HG03558 (cell line): ENCODE data around the gene MYO5A.
A peak's percentile ranks its signal among the peaks of the same experiment; 100 is the strongest.

Experiments
- ATAC-seq: cut with Tn5 transposase; IDR thresholded peaks from one replicate; pipeline ENCODE4 v1.9.1; 2021; ENCODE audit warnings: moderate number of reproducible peaks; ENCODE audit not compliant: unreplicated experiment; ENCODE audit errors: extremely low read depth

Gene MYO5A

GRCh38 chr15:52379395-52380106 lies 149.1 kb downstream of the MYO5A start:
- peak; percentile 45 for ATAC-seq

GRCh38 chr15:52378746-52379394 lies 149.8 kb downstream of the MYO5A start:
- peak; percentile 33 for ATAC-seq

GRCh38 chr15:52370010-52370409 lies 158.7 kb downstream of the MYO5A start:
- no peak for ATAC-seq

- ATAC-seq, result no peak
Measured at GRCh38 chr15:52369455-52369854, 159.2 kb downstream of the MYO5A start.

- no peak for ATAC-seq
Measured at GRCh38 chr15:52369030-52369429, 159.7 kb downstream of the MYO5A start.

GRCh38 chr15:52368402-52368801 lies 160.3 kb downstream of the MYO5A start:
- no peak for ATAC-seq

- ATAC-seq, result no peak
Measured at GRCh38 chr15:52362497-52362896, 166.2 kb downstream of the MYO5A start.

GRCh38 chr15:52361975-52362494 lies 166.6 kb downstream of the MYO5A start:
- ATAC-seq, result no peak

- ATAC-seq, result no peak
Measured at GRCh38 chr15:52361494-52361893, 167.2 kb downstream of the MYO5A start.

GRCh38 chr15:52360229-52361203 lies 168.2 kb downstream of the MYO5A start:
- no peak for ATAC-seq

- no peak for ATAC-seq
Measured at GRCh38 chr15:52359722-52360121, 169.0 kb downstream of the MYO5A start.

- no peak for ATAC-seq
Measured at GRCh38 chr15:52357949-52358348, 170.7 kb downstream of the MYO5A start.

- no peak for ATAC-seq
Measured at GRCh38 chr15:52352086-52352485, 176.6 kb downstream of the MYO5A start.

- ATAC-seq, result no peak
Measured at GRCh38 chr15:52351206-52351908, 177.3 kb downstream of the MYO5A start.

GRCh38 chr15:52350423-52350822 lies 178.3 kb downstream of the MYO5A start:
- no peak for ATAC-seq

GRCh38 chr15:52349052-52349700 lies 179.5 kb downstream of the MYO5A start:
- no peak for ATAC-seq

- no peak for ATAC-seq
Measured at GRCh38 chr15:52348056-52348745, 180.5 kb downstream of the MYO5A start.

- no peak for ATAC-seq
Measured at GRCh38 chr15:52344592-52344991, 184.1 kb downstream of the MYO5A start.

GRCh38 chr15:52343831-52344230 lies 184.8 kb downstream of the MYO5A start:
- ATAC-seq, result no peak
